ENCODE measurements around the gene TCTN1.

DNA sequence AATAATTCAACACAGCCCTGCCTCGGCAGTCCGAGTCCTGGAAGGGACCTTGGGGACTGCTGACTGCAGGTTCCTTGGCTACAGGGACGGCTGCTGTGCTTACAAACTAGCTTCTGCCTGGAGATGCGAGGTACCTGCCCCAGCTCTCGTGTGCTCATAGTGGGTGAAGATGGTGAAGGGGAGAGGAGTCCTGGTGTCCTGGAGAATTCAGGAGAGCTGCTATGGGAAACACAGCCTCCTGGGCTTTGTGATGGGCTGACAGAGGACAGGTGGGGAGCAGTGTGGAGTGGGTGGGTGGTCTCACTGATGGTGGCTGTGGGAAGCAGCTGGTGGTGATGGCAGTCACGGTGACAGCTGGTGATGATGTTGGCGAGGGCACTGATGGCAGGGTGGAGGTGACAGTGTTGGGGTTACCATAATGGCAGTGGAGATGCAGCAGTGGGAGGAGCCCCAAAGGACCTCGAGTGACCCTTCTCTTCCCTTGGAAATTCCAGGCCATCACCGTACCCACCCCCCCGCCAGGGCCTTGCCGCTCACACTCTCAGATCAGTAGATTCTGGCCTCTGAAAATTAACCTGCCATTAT, 42.2 kb downstream of the TCTN1 start:
- TF ChIP-seq POLR2AphosphoS5 (IDR thresholded peaks at IDR 0.05; ENCODE audit: low read depth, low read length) (no peak), POLR2A (IDR thresholded peaks at IDR 0.05; ENCODE audit: borderline replicate concordance, extremely low read depth, insufficient read depth, insufficient read length) (no peak), FOSL1 (IDR thresholded peaks at IDR 0.05; ENCODE audit: low read depth) (no peak), EZH2 (IDR thresholded peaks at IDR 0.05) (no peak), EGR1 (IDR thresholded peaks at IDR 0.05; ENCODE audit: low read depth) (no peak), SIN3A (IDR thresholded peaks at IDR 0.05; ENCODE audit: low read depth) (no peak), SP1 (IDR thresholded peaks at IDR 0.05; ENCODE audit: low read depth) (no peak), YY1 (IDR thresholded peaks at IDR 0.05; ENCODE audit: extremely low read depth, insufficient replicate concordance, low read depth, low read length) (no peak), ELF1 (IDR thresholded peaks at IDR 0.05; ENCODE audit: borderline replicate concordance, low read depth) (no peak), RAD21 (IDR thresholded peaks at IDR 0.05; ENCODE audit: low read depth) (no peak), SRF (IDR thresholded peaks at IDR 0.05; ENCODE audit: low read depth) (no peak)
- TF ChIP-seq, protein P1, sequence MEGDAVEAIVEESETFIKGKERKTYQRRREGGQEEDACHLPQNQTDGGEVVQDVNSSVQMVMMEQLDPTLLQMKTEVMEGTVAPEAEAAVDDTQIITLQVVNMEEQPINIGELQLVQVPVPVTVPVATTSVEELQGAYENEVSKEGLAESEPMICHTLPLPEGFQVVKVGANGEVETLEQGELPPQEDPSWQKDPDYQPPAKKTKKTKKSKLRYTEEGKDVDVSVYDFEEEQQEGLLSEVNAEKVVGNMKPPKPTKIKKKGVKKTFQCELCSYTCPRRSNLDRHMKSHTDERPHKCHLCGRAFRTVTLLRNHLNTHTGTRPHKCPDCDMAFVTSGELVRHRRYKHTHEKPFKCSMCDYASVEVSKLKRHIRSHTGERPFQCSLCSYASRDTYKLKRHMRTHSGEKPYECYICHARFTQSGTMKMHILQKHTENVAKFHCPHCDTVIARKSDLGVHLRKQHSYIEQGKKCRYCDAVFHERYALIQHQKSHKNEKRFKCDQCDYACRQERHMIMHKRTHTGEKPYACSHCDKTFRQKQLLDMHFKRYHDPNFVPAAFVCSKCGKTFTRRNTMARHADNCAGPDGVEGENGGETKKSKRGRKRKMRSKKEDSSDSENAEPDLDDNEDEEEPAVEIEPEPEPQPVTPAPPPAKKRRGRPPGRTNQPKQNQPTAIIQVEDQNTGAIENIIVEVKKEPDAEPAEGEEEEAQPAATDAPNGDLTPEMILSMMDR (IDR thresholded peaks at IDR 0.05 in 2 of 3, conservative IDR thresholded peaks at IDR 0.05 in 1 of 3; ENCODE audit: borderline replicate concordance in 1 of 3, insufficient read depth in 1 of 3, low read depth in 2 of 3, low read length in 2 of 3) = no peak
- TF ChIP-seq, protein P2, sequence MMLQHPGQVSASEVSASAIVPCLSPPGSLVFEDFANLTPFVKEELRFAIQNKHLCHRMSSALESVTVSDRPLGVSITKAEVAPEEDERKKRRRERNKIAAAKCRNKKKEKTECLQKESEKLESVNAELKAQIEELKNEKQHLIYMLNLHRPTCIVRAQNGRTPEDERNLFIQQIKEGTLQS (IDR thresholded peaks at IDR 0.05) = no peak

Measured in HCT116 (cell line).